Colon (tissue), 2 donors: ENCODE measurements around the gene BRWD1.
A peak's percentile ranks its signal among the peaks of the same experiment; 100 is the strongest.
"Not testable (repeated sequence)": the region's sequence is repeated elsewhere in the genome, so short reads cannot be mapped to it uniquely, and the experiment has no call there.

Experiments
- FAIRE-seq: peaks from 2 replicates; lab custom pipeline; 2012; peaks lifted over from hg19 to GRCh38; lab: Jason Lieb, UNC
- donor health status: control.
- donor health status: control.

The BRWD1 gene

DNA sequence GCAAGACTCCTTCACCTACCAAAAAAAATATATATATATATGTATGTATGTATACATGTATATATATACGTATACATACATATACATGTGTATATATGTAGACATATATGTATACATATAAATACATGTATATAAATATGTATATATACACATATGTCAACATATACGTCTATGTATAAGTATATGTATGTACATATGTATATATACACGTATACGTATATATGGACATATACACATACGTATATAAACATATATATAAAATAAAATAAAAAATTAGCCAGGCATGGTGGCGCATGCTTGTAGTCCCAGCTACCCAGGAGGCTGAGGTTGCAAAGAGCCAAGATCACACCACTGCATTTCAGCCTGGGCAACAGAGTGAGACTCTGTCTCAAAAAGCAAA, 31.6 kb downstream of the BRWD1 start:
- no peak for FAIRE-seq

DNA sequence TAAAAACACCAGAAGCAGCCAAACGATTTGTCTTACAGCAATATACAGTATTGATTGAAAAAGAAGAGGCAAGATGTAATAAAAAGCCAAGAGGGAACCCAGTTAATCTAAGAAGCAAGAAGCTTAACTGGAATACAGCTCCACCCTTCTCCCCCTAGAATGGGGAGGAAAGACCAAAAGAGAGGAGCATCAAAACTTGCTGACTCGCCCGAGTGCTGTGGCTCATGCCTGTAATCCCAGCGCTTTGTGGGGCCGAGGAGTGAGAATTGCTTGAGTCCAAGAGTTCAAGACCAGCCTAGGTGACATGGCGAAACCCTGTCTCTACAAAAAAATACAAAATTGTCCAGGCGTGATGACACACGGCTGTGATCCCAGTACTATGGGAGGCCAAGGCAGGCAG, 32.2 kb downstream of the BRWD1 start:
- no peak for FAIRE-seq

DNA sequence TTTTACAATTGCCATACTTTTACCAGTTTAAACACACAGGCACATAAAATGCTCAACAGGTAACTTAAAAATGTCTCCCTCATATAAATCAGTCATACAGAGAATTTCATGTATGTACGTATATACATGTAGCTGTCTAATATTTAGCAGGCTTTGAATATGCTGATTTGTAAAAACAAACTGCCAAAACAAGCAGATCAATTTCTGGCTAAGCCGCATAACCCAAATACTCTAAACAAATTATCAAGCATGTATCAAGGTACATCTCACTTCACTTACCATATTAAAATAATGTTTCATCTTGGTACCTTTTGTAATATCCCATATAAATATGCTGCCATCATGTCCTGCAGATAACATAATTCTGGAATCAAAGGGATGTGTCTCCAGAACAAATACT, 43.8 kb downstream of the BRWD1 start:
- no peak for FAIRE-seq

- FAIRE-seq = no peak
These were observed 47.8 kb downstream of the BRWD1 start for GRCh38 chr21:39265603-39266002.

DNA sequence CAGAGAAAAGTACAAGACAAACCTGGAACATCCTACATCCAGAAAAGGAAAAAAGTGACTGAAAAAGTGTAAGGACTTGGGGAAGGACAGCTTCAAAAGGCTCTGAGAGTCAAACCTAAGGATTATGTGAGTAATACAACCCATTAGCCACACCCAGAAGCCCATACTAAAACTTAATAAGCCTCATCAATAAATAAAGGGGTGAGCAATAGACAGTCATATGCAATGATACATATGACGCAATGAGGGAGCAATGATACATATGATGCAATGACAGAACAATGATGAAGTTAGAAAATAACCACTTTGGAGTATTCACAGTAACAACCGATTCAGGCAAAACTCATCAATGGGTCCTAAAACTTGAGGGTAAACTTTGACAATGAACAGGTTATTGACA, 50.1 kb downstream of the BRWD1 start:
- no peak for FAIRE-seq

DNA sequence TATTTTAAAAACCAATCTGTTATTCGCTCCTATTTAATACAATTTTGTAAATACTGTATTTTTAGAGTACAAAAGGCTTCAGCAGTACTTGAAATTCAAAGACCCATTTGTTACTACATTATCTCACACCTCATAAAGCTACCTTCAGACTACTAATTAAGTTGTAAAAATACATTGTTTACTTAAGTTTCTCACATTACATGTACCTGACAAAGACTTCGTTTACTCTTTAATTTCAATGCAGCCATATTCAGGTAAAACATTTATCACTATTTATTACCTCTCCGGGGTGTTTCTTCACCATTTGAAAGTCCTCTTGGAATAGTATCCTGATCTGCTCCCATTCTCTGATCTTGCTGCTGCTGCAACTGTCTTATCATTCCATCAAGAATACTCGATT, 55.2 kb downstream of the BRWD1 start:
- FAIRE-seq = peak; percentile 38

DNA sequence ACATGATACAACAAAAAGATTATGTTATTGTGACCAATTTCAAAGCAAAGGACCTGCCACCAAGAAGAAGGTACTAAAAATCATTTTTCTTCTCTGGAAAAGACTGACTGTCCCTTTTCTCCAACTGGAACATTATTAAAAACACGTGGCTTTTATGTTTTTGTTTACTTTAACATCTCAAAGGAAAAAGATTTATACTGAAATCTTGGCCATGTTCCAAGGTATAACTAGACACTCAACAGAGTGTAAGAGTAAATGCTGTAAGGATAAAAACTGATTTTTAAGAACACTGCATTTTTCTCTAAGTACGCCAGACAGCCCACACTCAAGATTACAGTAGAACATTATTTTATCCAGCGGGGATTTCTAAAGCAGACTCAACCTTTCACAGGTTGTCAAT, 62.1 kb downstream of the BRWD1 start:
- no peak for FAIRE-seq

- no peak for FAIRE-seq
These were observed 75.2 kb downstream of the BRWD1 start for GRCh38 chr21:39238275-39238674.

DNA sequence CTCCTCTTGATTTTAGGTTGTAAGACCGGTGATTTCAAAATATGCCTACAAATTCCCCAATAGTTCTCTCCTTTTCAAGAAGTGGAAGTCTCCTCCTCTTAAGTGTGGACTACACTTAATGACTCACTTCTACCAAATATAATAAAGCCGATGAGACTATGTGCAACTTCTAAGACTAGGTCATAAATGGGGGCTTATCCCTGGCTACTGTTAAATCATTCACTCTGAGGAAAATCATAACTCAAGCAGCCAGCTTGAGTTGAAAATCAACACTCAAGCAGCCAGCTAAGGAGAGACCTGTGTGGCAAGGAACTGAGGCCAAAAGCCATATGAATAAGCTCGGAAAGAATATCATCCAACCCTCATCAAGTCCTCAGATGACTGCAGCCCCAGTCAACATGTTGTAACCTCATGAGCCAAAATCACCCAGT, 80.6 kb downstream of the BRWD1 start:
- FAIRE-seq = no peak

DNA sequence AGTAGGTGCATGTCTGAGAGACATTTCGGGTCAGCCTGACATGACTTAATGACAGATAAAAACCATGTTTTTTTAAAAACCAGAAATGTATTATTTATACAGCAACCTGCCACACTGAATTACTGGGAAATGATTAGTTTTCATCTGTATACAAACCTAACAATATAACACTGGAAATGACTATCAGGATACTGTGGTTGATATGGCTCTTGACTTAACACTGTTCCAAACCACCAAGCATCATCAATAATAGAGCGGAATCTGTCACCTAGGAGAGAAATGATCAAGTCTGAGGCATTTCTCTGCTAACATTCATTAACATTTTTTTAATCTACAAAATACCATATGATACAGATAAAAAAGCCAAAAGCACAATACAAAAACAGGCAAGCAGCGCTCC, 88.5 kb downstream of the BRWD1 start:
- no peak for FAIRE-seq

GRCh38 chr21:39221997-39222486, 91.4 kb downstream of the BRWD1 start:
- no peak for FAIRE-seq

GRCh38 chr21:39221282-39221996, 92.0 kb downstream of the BRWD1 start:
- no peak for FAIRE-seq

- FAIRE-seq = not testable (repeated sequence)
These were observed 92.6 kb downstream of the BRWD1 start for GRCh38 chr21:39220875-39221274.

GRCh38 chr21:39220150-39220549, 93.3 kb downstream of the BRWD1 start:
- no peak for FAIRE-seq

- FAIRE-seq = no peak
These were observed 95.4 kb downstream of the BRWD1 start for GRCh38 chr21:39218082-39218409.

DNA sequence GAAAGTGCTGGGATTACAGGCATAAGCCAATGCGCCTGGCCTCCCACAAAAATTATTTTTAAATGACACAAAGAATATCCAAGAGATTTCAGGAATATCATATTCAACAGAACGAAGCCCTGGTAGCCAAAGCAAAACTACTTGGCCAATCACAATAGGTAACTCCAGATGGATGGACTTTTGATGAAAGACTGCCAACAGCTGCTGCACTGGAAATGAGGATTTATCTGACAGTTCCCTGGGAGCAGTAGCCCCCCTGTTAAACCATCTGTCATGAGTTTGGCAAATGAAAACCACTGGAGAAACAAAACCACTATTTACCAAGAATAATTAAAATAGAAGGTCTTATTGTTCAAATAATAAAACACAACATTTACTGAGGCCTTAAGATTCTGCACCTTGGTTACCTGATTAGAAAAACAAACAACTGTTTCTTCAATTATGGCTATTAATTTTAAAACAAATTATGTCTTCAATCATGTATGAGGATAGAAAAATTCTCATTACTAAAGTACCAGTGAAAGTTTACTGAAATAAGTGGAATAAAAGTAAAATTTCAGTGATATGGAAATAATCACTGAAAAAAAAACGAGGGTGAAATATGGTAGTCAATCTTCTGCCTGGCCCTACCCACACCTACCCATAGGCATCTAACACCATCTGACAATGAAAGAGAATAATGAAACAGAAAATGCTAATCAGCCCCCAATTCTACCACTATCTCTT, 95.9 kb downstream of the BRWD1 start:
- FAIRE-seq = no peak

- FAIRE-seq = no peak
These were observed 97.1 kb downstream of the BRWD1 start for GRCh38 chr21:39216290-39216689.

DNA sequence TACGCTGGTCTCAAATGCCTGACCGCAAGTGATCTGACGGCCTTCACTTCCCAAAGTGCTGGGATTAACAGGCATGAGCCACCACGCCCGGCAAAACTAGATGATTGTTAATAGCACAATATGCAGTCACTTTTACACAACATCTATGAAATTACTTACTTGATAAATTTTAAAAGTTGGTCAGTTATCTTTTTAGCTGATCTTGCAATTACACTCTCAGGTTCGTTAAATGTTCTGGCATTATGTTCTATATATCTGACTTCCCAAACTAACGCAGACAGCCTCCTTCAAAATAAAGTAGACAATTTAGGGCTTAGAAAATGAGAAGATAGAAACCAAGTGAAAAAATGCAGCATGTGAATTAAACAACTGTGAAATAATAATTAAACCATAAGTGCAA, 98.4 kb downstream of the BRWD1 start:
- no peak for FAIRE-seq

DNA sequence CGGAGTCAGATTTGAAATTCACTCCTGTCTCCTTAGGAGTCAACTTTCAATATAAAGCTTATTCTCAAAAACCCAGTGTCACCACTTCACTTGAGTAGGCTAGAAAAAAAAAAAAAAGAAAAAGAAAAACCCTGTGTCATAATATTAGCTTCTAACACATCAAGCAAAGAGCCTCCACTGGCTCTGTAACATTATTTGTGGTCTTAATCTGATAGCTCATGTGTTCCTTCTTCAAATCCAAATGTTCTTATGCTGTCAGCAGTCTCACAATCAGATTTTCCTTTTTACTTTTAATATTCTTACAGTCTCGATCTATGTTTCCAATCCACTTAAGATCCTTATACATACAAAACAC, 104.1 kb downstream of the BRWD1 start:
- FAIRE-seq = no peak

DNA sequence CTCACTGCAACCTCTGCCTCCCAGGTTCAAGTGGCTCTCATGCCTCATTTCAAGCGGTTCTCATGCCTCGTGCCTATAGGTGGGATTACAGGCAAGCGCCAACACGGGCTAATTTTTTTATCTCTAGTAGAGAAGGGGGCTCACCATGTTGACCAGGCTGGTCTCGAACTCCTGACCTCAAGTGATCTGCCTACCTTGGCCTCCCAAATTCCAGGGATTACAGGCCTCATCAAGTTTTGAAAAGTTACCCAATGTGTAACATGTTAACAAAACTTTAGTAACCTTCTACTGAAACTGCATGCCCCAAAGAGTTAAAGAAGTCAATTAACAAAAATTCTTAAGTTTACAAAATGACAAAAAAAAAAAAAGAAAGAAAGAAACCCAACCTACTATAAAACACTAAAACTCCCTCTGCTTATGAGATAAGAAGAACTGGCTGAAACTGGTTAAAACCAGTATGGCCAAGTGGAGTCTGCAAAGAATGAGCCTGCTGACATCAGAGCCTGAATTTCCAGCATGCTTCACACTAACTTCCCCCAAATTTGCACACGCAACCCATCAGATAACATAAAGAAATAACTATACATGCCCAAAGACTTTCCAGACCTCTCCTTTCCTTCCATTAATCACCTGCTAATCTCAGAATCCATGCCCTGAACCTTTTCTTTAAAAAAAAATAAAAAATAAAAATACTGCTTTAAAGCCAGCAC, 104.7 kb downstream of the BRWD1 start:
- FAIRE-seq = no peak

- FAIRE-seq = no peak
These were observed 109.3 kb downstream of the BRWD1 start for GRCh38 chr21:39204134-39204533.

DNA sequence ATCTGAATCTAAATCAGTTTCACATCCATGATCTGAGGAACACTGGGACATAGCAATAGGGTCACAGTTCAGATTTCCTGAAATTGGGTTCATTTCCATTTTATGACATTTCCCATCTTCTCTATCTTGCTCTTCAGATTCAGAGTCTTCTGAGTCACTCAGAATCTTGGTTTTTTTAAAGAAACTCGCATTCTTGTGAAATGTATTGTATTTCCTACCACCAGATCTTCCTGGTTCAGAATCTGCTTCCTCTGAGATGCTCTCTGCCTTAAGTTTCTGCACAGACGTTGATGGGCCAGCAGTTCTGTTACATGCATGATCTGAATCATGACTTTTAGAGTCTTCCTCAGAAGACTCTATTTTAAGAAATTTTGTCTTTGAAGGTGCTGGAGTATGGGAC, 114.6 kb downstream of the BRWD1 start:
- no peak for FAIRE-seq
